ENCODE results near the gene TMEM87B.

DNA sequence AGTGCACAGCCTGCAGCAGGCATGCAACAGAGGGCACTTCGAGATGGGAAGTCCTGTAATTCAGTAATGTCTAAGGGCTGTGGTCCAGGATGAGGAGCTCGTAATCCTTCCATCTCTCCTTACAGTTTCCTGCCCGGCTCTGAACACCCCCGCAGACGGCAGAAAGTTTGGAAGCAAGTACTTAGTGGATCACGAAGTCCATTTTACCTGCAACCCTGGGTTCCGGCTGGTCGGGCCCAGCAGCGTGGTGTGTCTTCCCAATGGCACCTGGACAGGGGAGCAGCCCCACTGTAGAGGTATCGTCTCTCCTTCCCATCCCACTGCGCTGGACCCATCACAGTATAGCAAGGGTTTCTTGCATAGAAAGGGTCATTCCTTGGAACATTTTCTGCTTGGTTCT, 109.8 kb downstream of the TMEM87B start:
- TF ChIP-seq POLR2A (IDR thresholded peaks at IDR 0.05; ENCODE audit: low read length) (no peak), GATA1 (IDR thresholded peaks at IDR 0.05; ENCODE audit: low read depth, low read length) (no peak)
